ENCODE measurements around the gene ITGA7. TPM values are rescaled to one million over a fixed set of nuclear protein-coding genes. Genes with fewer than 3 reads are reported as not detected.

Gene ITGA7
- total RNA-seq, 4 donors from 2014 or later = 69.7 to 206 (median 92.0) TPM

DNA sequence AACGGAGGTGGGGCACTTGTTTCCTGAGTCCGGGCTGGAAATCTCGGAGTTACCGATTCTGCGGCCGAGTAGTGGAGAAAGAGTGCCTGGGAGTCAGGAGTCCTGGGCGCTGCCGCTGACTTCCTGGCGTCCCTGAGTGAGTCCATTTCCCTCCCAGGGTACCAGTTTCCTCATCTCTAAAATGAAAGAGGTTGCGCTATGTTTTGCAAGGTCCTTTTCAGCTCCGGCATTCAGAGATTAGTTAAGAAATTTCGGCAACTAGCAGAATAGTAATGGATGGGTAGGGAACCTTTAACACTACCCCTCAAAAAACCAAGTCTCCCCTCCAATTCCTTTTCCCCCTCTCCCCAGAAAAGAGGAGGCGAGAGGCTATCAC lies 8.9 kb upstream of the ITGA7 start:
- in situ Hi-C loops (cut with MboI; ENCODE audit: low sequenced_read_pairs in 4 of 4) = loop anchor here in 2 of 4 donors (5.0 to 25.0 kb wide), 2 partner anchors 39 to 1729 kb away; partner anchors contain the start of gene HOXC10 (in 1 of the 2)
- Histone ChIP-seq H3K9me3 (no peaks in the 10 kb centered on the region), H3K4me1 (peaks cover 78 to 86% of the 10 kb centered on the region in 2 donors), H3K27me3 (no peaks in the 10 kb centered on the region), H3K36me3 (no peaks in the 10 kb centered on the region), H3K4me3 (peak overlapping the region; percentile 69 to 95 (median 81)), H3K27ac (peak overlapping the region; percentile 95 to 100 (median 99))
- ATAC-seq (peak in 1 of 2 donors; percentile 4), DNase-seq (no peak)
- intact Hi-C loops (cut with DNase I; ENCODE audit: low total_unique reads) = loop anchor here (5.0 to 10.0 kb wide), 2 partner anchors 506 to 548 kb away; partner anchors contain the start of genes COQ10A, NABP2 and RNF41
- TF ChIP-seq, protein P1, sequence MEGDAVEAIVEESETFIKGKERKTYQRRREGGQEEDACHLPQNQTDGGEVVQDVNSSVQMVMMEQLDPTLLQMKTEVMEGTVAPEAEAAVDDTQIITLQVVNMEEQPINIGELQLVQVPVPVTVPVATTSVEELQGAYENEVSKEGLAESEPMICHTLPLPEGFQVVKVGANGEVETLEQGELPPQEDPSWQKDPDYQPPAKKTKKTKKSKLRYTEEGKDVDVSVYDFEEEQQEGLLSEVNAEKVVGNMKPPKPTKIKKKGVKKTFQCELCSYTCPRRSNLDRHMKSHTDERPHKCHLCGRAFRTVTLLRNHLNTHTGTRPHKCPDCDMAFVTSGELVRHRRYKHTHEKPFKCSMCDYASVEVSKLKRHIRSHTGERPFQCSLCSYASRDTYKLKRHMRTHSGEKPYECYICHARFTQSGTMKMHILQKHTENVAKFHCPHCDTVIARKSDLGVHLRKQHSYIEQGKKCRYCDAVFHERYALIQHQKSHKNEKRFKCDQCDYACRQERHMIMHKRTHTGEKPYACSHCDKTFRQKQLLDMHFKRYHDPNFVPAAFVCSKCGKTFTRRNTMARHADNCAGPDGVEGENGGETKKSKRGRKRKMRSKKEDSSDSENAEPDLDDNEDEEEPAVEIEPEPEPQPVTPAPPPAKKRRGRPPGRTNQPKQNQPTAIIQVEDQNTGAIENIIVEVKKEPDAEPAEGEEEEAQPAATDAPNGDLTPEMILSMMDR (IDR thresholded peaks at IDR 0.05 in 4 of 5, conservative IDR thresholded peaks at IDR 0.05 in 1 of 5) = no peak
- peak in 1 of 2 donors; percentile 4 for TF ChIP-seq POLR2A (IDR thresholded peaks at IDR 0.05)

DNA sequence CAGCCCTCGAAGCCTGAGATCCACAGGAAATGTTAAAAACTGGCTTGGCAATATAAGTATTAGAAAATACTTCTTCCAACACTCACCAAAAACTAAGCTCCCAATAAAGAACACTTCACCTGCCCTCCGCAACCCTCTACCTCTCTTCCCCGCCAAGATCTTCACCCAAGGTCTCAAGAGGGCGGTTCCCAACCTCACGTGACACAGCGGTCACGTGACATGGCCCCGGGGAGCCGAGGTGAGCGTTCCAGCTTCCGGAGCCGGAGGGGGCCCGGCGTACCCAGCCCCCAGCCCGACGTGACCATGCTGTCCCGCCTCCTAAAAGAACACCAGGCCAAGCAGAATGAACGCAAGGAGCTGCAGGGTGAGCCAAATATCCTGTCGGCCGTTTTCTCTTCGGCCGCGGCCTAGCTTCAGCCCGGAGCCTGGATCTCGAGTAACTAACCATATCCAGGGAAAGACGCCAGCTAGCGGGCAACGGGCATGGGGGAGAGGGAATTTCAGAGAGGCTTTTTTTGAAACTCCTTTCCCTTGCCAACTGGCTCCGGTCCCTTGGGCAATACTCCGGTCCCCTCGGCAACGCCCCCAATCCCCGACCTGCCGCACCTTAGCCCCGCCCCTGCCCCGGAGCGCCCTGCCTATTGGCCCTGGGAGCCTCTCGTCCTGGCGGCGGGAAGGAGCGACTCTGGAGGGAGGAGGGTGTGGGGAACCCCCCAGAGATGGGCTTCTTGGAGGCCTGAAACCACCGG lies 8.3 kb upstream of the ITGA7 start, which contains the start of gene BLOC1S1:
BLOC1S1 (plus strand) TSS at position 214 of the 749 bp plus-strand sequence; CDS start at position 220, 6 bp downstream.
- in situ Hi-C loops (cut with MboI; ENCODE audit: low sequenced_read_pairs in 4 of 4) = loop anchor here in 2 of 4 donors (5.0 to 25.0 kb wide), 2 partner anchors 39 to 1729 kb away; partner anchors contain the start of gene HOXC10 (in 1 of the 2)
- H3K4me1 ChIP-seq = peaks cover 80 to 85% of the 10 kb centered on the region in 2 donors
- peak within 1 kb of the TSS; percentile 95 to 100 (median 99) for H3K27ac ChIP-seq
- intact Hi-C loops (cut with DNase I; ENCODE audit: low total_unique reads) = loop anchor here (5.0 to 10.0 kb wide), 2 partner anchors 506 to 549 kb away; partner anchors contain the start of genes COQ10A, NABP2 and RNF41
- TF ChIP-seq, protein P1 (IDR thresholded peaks at IDR 0.05 in 4 of 5, conservative IDR thresholded peaks at IDR 0.05 in 1 of 5) = peak in 4 of 5 experiments; percentile 13 to 58 (median 38)
- peak; percentile 54 to 56 for TF ChIP-seq POLR2A (IDR thresholded peaks at IDR 0.05)
- ATAC-seq (peak; percentile 56 to 63), DNase-seq (peak; percentile 90 to 96)
- H3K36me3 ChIP-seq = no peaks in the 10 kb centered on the region
- H3K4me3 ChIP-seq = peak within 1 kb of the TSS; percentile 69 to 95 (median 81)
- no peaks in the 10 kb centered on the region for H3K9me3 ChIP-seq
- H3K27me3 ChIP-seq = no peaks in the 10 kb centered on the region

DNA sequence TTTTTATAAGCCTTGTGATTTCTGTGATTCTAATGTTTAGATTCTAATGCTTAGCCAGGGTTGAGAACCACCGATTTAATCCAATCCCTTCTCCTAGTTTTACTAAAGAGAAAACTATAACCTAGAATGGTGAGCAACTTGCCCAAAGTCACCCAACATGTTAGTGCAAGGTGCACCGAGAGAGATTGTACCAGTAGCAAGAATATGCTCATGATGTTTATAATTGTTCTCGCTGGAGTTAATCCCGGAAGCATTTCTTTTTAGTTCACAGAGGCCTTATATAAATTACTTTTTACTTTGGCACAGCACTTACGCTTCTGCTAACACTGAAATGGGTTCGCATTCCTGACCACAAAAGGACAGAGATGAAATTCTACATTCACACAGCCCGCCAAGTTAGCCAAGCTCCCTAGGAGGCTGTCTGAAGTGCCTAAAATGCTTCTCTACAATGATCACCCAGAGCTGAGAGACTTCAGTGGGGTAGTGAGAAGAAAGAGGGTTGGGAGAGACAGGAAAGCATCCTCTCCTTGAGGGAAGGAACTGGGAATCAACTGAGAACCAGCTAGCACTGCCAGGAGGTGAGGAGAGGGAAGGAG lies 7.6 kb upstream of the ITGA7 start:
- peaks cover 85 to 86% of the 10 kb centered on the region in 2 donors for H3K4me1 ChIP-seq
- H3K27ac ChIP-seq = peak overlapping the region; percentile 95 to 100 (median 99)
- intact Hi-C loops (cut with DNase I; ENCODE audit: low total_unique reads) = loop anchor here (5.0 to 10.0 kb wide), 2 partner anchors 507 to 550 kb away; partner anchors contain the start of genes COQ10A, NABP2 and RNF41
- no peaks in the 10 kb centered on the region for H3K9me3 ChIP-seq
- in situ Hi-C loops (cut with MboI; ENCODE audit: low sequenced_read_pairs in 4 of 4) = loop anchor here in 2 of 4 donors (5.0 to 25.0 kb wide), 2 partner anchors 38 to 1728 kb away; partner anchors contain the start of gene HOXC10 (in 1 of the 2)
- no peaks in the 10 kb centered on the region for H3K27me3 ChIP-seq
- no peaks in the 10 kb centered on the region for H3K36me3 ChIP-seq
- DNase-seq (no peak), ATAC-seq (no peak)
- H3K4me3 ChIP-seq = peak overlapping the region; percentile 69 to 95 (median 81)
- no peak for TF ChIP-seq POLR2A (IDR thresholded peaks at IDR 0.05)
- TF ChIP-seq, protein P1 (IDR thresholded peaks at IDR 0.05 in 4 of 5, conservative IDR thresholded peaks at IDR 0.05 in 1 of 5) = no peak

- Histone ChIP-seq H3K27ac (peak overlapping the region; percentile 87 to 96 (median 92)), H3K36me3 (no peaks in the 10 kb centered on the region), H3K27me3 (no peaks in the 10 kb centered on the region), H3K4me3 (no peak overlapping the region), H3K4me1 (peaks cover 82 to 84% of the 10 kb centered on the region in 2 donors), H3K9me3 (no peaks in the 10 kb centered on the region)
- no peak for DNase-seq
- ATAC-seq = no peak
- TF ChIP-seq POLR2A (IDR thresholded peaks at IDR 0.05) = no peak
- TF ChIP-seq, protein P1 (IDR thresholded peaks at IDR 0.05 in 4 of 5, conservative IDR thresholded peaks at IDR 0.05 in 1 of 5) = no peak
- intact Hi-C loops (cut with DNase I; ENCODE audit: low total_unique reads) (loop anchor here (10.0 kb wide), 1 partner anchor 551 kb away; the partner anchor contains the start of gene COQ10A), in situ Hi-C loops (cut with MboI; ENCODE audit: low sequenced_read_pairs in 4 of 4) (loop anchor here in 1 of 4 donors (25.0 kb wide), 1 partner anchor 1726 kb away; the partner anchor contains the start of gene HOXC10)
Observed at GRCh38 chr12:55713721-55714120, 6.0 kb upstream of the ITGA7 start.
